ENCODE data around the gene TARS2. TPM values are rescaled to one million over a fixed set of nuclear protein-coding genes. Genes with fewer than 3 reads are reported as not detected.

Gene TARS2
- total and polyA plus RNA-seq, 4 donors: 14.3 to 20.5 (median 14.8) TPM

GRCh38 chr1:150472601-150473200, 14.5 kb upstream of the TARS2 start:
- no peak for TF ChIP-seq CTCF (IDR thresholded peaks at IDR 0.05; ENCODE audit: control extremely low read depth, extremely low read depth)
- ATAC-seq (ENCODE audit: insufficient read depth, low FRiP score) (no peak), DNase-seq (no peak)
- Histone ChIP-seq H3K4me1 (ENCODE audit: control insufficient read depth in 5 of 5, insufficient read depth in 5 of 5, low read length in 5 of 5) (peaks cover 0 to 3% (median under 1%) of the 10 kb centered on the region in 5 donors), H3K9ac (ENCODE audit: insufficient read depth in 1 of 2, low read length in 2 of 2) (no peak overlapping the region), H3K27me3 (ENCODE audit: control insufficient read depth in 3 of 3, insufficient read depth in 3 of 3, low read length in 2 of 3) (no peaks in the 10 kb centered on the region), H3K4me3 (no peak overlapping the region), H3K27ac (ENCODE audit: low read depth in 1 of 2, low read length in 1 of 2) (no peak overlapping the region), H3K9me3 (ENCODE audit: control insufficient read depth in 4 of 4, insufficient read depth in 3 of 4, low read length in 3 of 4) (no peaks in the 10 kb centered on the region), H3K36me3 (ENCODE audit: control insufficient read depth in 4 of 4, insufficient read depth in 4 of 4, low read length in 4 of 4) (peaks cover 14 to 28% (median 25%) of the 10 kb centered on the region in 4 donors)
- WGBS, 2 donors: 93 to 94% methylated on average over 10 of the region's 10 CpGs

GRCh38 chr1:150473659-150474058, 13.6 kb upstream of the TARS2 start:
- Histone ChIP-seq H3K4me1 (ENCODE audit: control insufficient read depth in 5 of 5, insufficient read depth in 5 of 5, low read length in 5 of 5) (peaks cover 0 to 8% (median 3%) of the 10 kb centered on the region in 5 donors), H3K27me3 (ENCODE audit: control insufficient read depth in 3 of 3, insufficient read depth in 3 of 3, low read length in 2 of 3) (no peaks in the 10 kb centered on the region), H3K36me3 (ENCODE audit: control insufficient read depth in 4 of 4, insufficient read depth in 4 of 4, low read length in 4 of 4) (peaks cover 14 to 28% (median 25%) of the 10 kb centered on the region in 4 donors), H3K4me3 (no peak overlapping the region), H3K27ac (ENCODE audit: low read depth in 1 of 2, low read length in 1 of 2) (no peak overlapping the region), H3K9me3 (ENCODE audit: control insufficient read depth in 4 of 4, insufficient read depth in 3 of 4, low read length in 3 of 4) (no peaks in the 10 kb centered on the region), H3K9ac (ENCODE audit: insufficient read depth in 1 of 2, low read length in 2 of 2) (no peak overlapping the region)
- no peak for TF ChIP-seq CTCF (IDR thresholded peaks at IDR 0.05; ENCODE audit: control extremely low read depth, extremely low read depth)
- WGBS, 2 donors: 58 to 81% methylated on average over 4 of the region's 4 CpGs
- no peak for DNase-seq
- no peak for ATAC-seq (ENCODE audit: insufficient read depth, low FRiP score)

- H3K9ac ChIP-seq (ENCODE audit: insufficient read depth in 1 of 2, low read length in 2 of 2): no peak overlapping the region
- no peak overlapping the region for H3K4me3 ChIP-seq
- no peaks in the 10 kb centered on the region for H3K9me3 ChIP-seq (ENCODE audit: control insufficient read depth in 4 of 4, insufficient read depth in 3 of 4, low read length in 3 of 4)
- no peak for TF ChIP-seq CTCF (IDR thresholded peaks at IDR 0.05; ENCODE audit: control extremely low read depth, extremely low read depth)
- no peaks in the 10 kb centered on the region for H3K27me3 ChIP-seq (ENCODE audit: control insufficient read depth in 3 of 3, insufficient read depth in 3 of 3, low read length in 2 of 3)
- no peak for ATAC-seq (ENCODE audit: insufficient read depth, low FRiP score)
- DNase-seq: no peak
- peaks cover 0 to 8% (median 3%) of the 10 kb centered on the region in 5 donors for H3K4me1 ChIP-seq (ENCODE audit: control insufficient read depth in 5 of 5, insufficient read depth in 5 of 5, low read length in 5 of 5)
- peaks cover 14 to 28% (median 25%) of the 10 kb centered on the region in 4 donors for H3K36me3 ChIP-seq (ENCODE audit: control insufficient read depth in 4 of 4, insufficient read depth in 4 of 4, low read length in 4 of 4)
- 79 to 80% methylated on average over 4 of the region's 4 CpGs for WGBS, 2 donors
- no peak overlapping the region for H3K27ac ChIP-seq (ENCODE audit: low read depth in 1 of 2, low read length in 1 of 2)
Measured at GRCh38 chr1:150474869-150475268, 12.3 kb upstream of the TARS2 start.

GRCh38 chr1:150476754-150477153, 10.5 kb upstream of the TARS2 start:
- WGBS, 2 donors: 76 to 83% methylated on average over 3 of the region's 3 CpGs
- Histone ChIP-seq H3K27ac (ENCODE audit: low read depth in 1 of 2, low read length in 1 of 2) (no peak overlapping the region), H3K36me3 (ENCODE audit: control insufficient read depth in 4 of 4, insufficient read depth in 4 of 4, low read length in 4 of 4) (peaks cover 4 to 13% (median 12%) of the 10 kb centered on the region in 4 donors), H3K4me3 (no peak overlapping the region), H3K9me3 (ENCODE audit: control insufficient read depth in 4 of 4, insufficient read depth in 3 of 4, low read length in 3 of 4) (no peaks in the 10 kb centered on the region), H3K9ac (ENCODE audit: insufficient read depth in 1 of 2, low read length in 2 of 2) (no peak overlapping the region), H3K4me1 (ENCODE audit: control insufficient read depth in 5 of 5, insufficient read depth in 5 of 5, low read length in 5 of 5) (peaks cover 0 to 8% (median 3%) of the 10 kb centered on the region in 5 donors), H3K27me3 (ENCODE audit: control insufficient read depth in 3 of 3, insufficient read depth in 3 of 3, low read length in 2 of 3) (no peaks in the 10 kb centered on the region)
- no peak for DNase-seq
- TF ChIP-seq CTCF (IDR thresholded peaks at IDR 0.05; ENCODE audit: control extremely low read depth, extremely low read depth): no peak
- no peak for ATAC-seq (ENCODE audit: insufficient read depth, low FRiP score)

All from lung (tissue), 12 donors.